Lung (tissue), 12 donors: ENCODE measurements around the gene RMND1. TPM values are rescaled to one million over a fixed set of nuclear protein-coding genes. Genes with fewer than 3 reads are reported as not detected.
"Not testable (repeated sequence)": the region's sequence is repeated elsewhere in the genome, so short reads cannot be mapped to it uniquely, and the experiment has no call there.

Source experiments
- ATAC-seq: fragments of 200-7000 bp; cut with Tn5 transposase; one replicate; pipeline ENCODE4 v1.9.1; 2020; ENCODE audit warnings: moderate number of reproducible peaks; ENCODE audit not compliant: insufficient read depth, low FRiP score
- DNase-seq, 3 donors: peaks; one replicate each; pipeline ENCODE4 v3.0.0-alpha.2; 2013 to 2017
- H3K27ac ChIP-seq, 2 donors: one replicate each; pipeline ENCODE4 v1.5.1; 2013; ENCODE audit warnings: mild to moderate bottlenecking in 2 of 2, moderate library complexity in 2 of 2, control low read depth in 1 of 2, inconsistent platforms in 1 of 2, low read depth in 1 of 2, low read length in 1 of 2
- H3K27me3 ChIP-seq, 3 donors: one replicate each; pipeline ENCODE4 v1.5.1; 2013; ENCODE audit warnings: low read length in 2 of 3; ENCODE audit not compliant: control insufficient read depth in 3 of 3, insufficient read depth in 3 of 3
- H3K36me3 ChIP-seq, 4 donors: one replicate each; pipeline ENCODE4 v1.5.1; 2013; ENCODE audit warnings: low read length in 4 of 4, mild to moderate bottlenecking in 1 of 4, moderate library complexity in 1 of 4; ENCODE audit not compliant: control insufficient read depth in 4 of 4, insufficient read depth in 4 of 4
- H3K4me1 ChIP-seq, 5 donors: one replicate each; pipeline ENCODE4 v1.5.1; 2013; ENCODE audit warnings: low read length in 5 of 5, mild to moderate bottlenecking in 2 of 5, moderate library complexity in 1 of 5; ENCODE audit not compliant: control insufficient read depth in 5 of 5, insufficient read depth in 5 of 5
- H3K4me3 ChIP-seq: one replicate; pipeline ENCODE4 v1.5.1; 2013; ENCODE audit warnings: mild to moderate bottlenecking, control low read depth, moderate library complexity
- H3K9ac ChIP-seq, 2 donors: one replicate each; pipeline ENCODE4 v1.5.1; 2013; ENCODE audit warnings: low read length in 2 of 2, control low read depth in 1 of 2; ENCODE audit not compliant: insufficient read depth in 1 of 2
- H3K9me3 ChIP-seq, 4 donors: one replicate each; pipeline ENCODE4 v1.5.1; 2013; ENCODE audit warnings: low read length in 3 of 4, mild to moderate bottlenecking in 1 of 4, moderate library complexity in 1 of 4; ENCODE audit not compliant: control insufficient read depth in 4 of 4, insufficient read depth in 3 of 4
- CTCF ChIP-seq: IDR thresholded peaks from 2 replicates; pipeline ENCODE4 v1.5.1; 2012; ENCODE audit warnings: mild to moderate bottlenecking; ENCODE audit errors: control extremely low read depth, extremely low read depth
- WGBS, 2 donors: extraction: QIAGEN DNeasy Blood & Tissue Kit; methylation state at CpG; one replicate each; pipeline ENCODE4 v1.1.7; 2013; 5-methylcytosine and 5-hydroxymethylcytosine counted together
- polyA plus RNA-seq, 2 donors: library from polyadenylated mRNA; stranded (reverse); fragments of 200-250 nt; gene quantifications; one replicate each; pipeline ENCODE4 v1.2.1, GENCODE V29; 2013
- total RNA-seq, 2 donors: library from RNA; depleted of rRNA in 1 of 2; stranded (reverse); fragments of >200 nt in 1 of 2; gene quantifications; one replicate each; pipeline ENCODE4 v1.2.1, GENCODE V29; 2014 to 2021
- donor health status: control.
- donor health status: control.
- donor health status: Bipolar disorder and iron deficiency.
- donor health status: healthy.
- donor health status: DM: yes; HTN: yes; CAD: no.

The RMND1 gene
- total and polyA plus RNA-seq, 4 donors: 10.2 to 43.2 (median 21.9) TPM

- peak overlapping the region; percentile 92 for H3K4me3 ChIP-seq
- WGBS, 2 donors: 1% methylated on average over 24 of the region's 24 CpGs
- H3K4me1 ChIP-seq: peaks cover 2 to 14% (median 3%) of the 10 kb centered on the region in 5 donors
- H3K27me3 ChIP-seq: no peaks in the 10 kb centered on the region
- ATAC-seq (no peak), DNase-seq (peak in 2 of 3 donors; percentile 54 to 57)
- H3K27ac ChIP-seq: peak overlapping the region; percentile 92 to 98
- no peak for TF ChIP-seq CTCF
- peaks cover 0 to 4% (median 0%) of the 10 kb centered on the region in 4 donors for H3K36me3 ChIP-seq
- H3K9me3 ChIP-seq: no peaks in the 10 kb centered on the region
- peak overlapping the region; percentile 66 to 94 for H3K9ac ChIP-seq
These were observed 963 bp upstream of the RMND1 start for GRCh38 chr6:151452750-151453427.

GRCh38 chr6:151451417-151451949, 443 bp downstream of the RMND1 start:
- WGBS, 2 donors: 1% methylated on average over 22 of the region's 22 CpGs
- peak overlapping the region; percentile 90 to 95 for H3K27ac ChIP-seq
- TF ChIP-seq CTCF: no peak
- no peaks in the 10 kb centered on the region for H3K9me3 ChIP-seq
- no peaks in the 10 kb centered on the region for H3K27me3 ChIP-seq
- ATAC-seq (no peak), DNase-seq (no peak)
- peaks cover 0 to 4% (median 0%) of the 10 kb centered on the region in 4 donors for H3K36me3 ChIP-seq
- H3K4me1 ChIP-seq: peaks cover 1 to 14% (median 5%) of the 10 kb centered on the region in 5 donors
- H3K9ac ChIP-seq: peak overlapping the region; percentile 63 to 82
- H3K4me3 ChIP-seq: peak overlapping the region; percentile 87

GRCh38 chr6:151450928-151451327, 998 bp downstream of the RMND1 start:
- H3K9me3 ChIP-seq, H3K27me3 ChIP-seq, DNase-seq, H3K9ac ChIP-seq, ATAC-seq, H3K4me3 ChIP-seq, H3K36me3 ChIP-seq: not testable (repeated sequence)
- 43 to 55% methylated on average over 3 to 6 of the region's 6 CpGs for WGBS, 2 donors
- Histone ChIP-seq H3K4me1 (peaks cover 1 to 17% (median 6%) of the 10 kb centered on the region in 5 donors), H3K27ac (peak overlapping the region in 1 of 2 donors; percentile 90)

GRCh38 chr6:151448623-151449022, 3.3 kb downstream of the RMND1 start:
- 95 to 96% methylated on average over 12 of the region's 12 CpGs for WGBS, 2 donors
- Histone ChIP-seq H3K9me3 (no peaks in the 10 kb centered on the region), H3K4me3 (no peak overlapping the region), H3K4me1 (peaks cover 0 to 9% (median 3%) of the 10 kb centered on the region in 5 donors), H3K27me3 (no peaks in the 10 kb centered on the region), H3K27ac (no peak overlapping the region), H3K36me3 (peaks cover 0 to 7% (median 2%) of the 10 kb centered on the region in 4 donors), H3K9ac (no peak overlapping the region)
- no peak for TF ChIP-seq CTCF
- no peak for DNase-seq
- ATAC-seq: no peak
